ENCODE data around the gene ZNF791.

DNA sequence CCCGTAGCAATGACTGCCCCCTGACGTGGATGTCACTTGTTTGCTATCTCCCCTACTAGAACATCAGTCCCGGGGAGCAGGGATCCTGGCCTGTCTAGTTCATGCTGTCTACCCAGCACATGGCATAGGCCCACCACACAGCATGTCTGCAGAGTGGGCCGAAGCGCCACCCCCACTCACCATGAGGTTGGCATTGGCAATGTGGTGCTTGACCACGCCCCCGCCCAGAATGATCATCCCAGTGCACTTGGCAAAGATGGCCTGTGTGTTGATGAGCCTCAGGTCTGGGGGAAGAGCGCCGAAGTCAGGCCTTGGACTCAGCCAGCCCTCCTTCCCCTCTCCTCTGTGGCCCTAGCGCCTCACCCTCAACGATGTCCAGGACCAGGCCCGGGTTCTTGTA lies 66.2 kb downstream of the ZNF791 start:
- no peak for TF ChIP-seq POLR2AphosphoS5 (IDR thresholded peaks at IDR 0.05)
- TF ChIP-seq, protein P1, sequence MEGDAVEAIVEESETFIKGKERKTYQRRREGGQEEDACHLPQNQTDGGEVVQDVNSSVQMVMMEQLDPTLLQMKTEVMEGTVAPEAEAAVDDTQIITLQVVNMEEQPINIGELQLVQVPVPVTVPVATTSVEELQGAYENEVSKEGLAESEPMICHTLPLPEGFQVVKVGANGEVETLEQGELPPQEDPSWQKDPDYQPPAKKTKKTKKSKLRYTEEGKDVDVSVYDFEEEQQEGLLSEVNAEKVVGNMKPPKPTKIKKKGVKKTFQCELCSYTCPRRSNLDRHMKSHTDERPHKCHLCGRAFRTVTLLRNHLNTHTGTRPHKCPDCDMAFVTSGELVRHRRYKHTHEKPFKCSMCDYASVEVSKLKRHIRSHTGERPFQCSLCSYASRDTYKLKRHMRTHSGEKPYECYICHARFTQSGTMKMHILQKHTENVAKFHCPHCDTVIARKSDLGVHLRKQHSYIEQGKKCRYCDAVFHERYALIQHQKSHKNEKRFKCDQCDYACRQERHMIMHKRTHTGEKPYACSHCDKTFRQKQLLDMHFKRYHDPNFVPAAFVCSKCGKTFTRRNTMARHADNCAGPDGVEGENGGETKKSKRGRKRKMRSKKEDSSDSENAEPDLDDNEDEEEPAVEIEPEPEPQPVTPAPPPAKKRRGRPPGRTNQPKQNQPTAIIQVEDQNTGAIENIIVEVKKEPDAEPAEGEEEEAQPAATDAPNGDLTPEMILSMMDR (IDR thresholded peaks at IDR 0.05) = no peak
